NOMO-1 treated with dmso at 0.1 percent for 144 hours (cell line): ENCODE results near the gene C4BPB.

Experiments
- DNase-seq: peaks from one replicate; lab custom pipeline; 2025; ENCODE audit not compliant: unreplicated experiment; lab: John Stamatoyannopoulos, UW

C4BPB gene

GRCh38 chr1:207084232-207084631, 4.4 kb upstream of the C4BPB start:
- no peak for DNase-seq

- peak; percentile 7 for DNase-seq
Measured at GRCh38 chr1:207084701-207085180, 3.9 kb upstream of the C4BPB start.

- no peak for DNase-seq
Measured at GRCh38 chr1:207085887-207086286, 2.8 kb upstream of the C4BPB start.

GRCh38 chr1:207088161-207088560, 499 bp upstream of the C4BPB start:
- no peak for DNase-seq

- no peak for DNase-seq
Measured at GRCh38 chr1:207089627-207090355, 1.1 kb downstream of the C4BPB start.

- DNase-seq, result no peak
Measured at GRCh38 chr1:207091200-207091908, 2.7 kb downstream of the C4BPB start.

GRCh38 chr1:207093944-207094343, 5.3 kb downstream of the C4BPB start:
- DNase-seq, result no peak

GRCh38 chr1:207097871-207098324, 9.2 kb downstream of the C4BPB start:
- DNase-seq, result no peak

- no peak for DNase-seq
Measured at GRCh38 chr1:207101720-207102119, 13.1 kb downstream of the C4BPB start.

GRCh38 chr1:207102146-207102545, 13.5 kb downstream of the C4BPB start:
- DNase-seq, result no peak

GRCh38 chr1:207102659-207103058, 14.0 kb downstream of the C4BPB start:
- DNase-seq, result no peak

- DNase-seq, result peak; percentile 84
Measured at GRCh38 chr1:207103892-207104373, 15.3 kb downstream of the C4BPB start, which contains the start of gene C4BPA. TSS of gene C4BPA (plus strand) at chr1:207104233. CDS start at chr1:207113026, 8,793 bp downstream.

- DNase-seq, result no peak
Measured at GRCh38 chr1:207109004-207109403, 20.3 kb downstream of the C4BPB start.

- DNase-seq, result no peak
Measured at GRCh38 chr1:207112616-207113296, 24.1 kb downstream of the C4BPB start.

GRCh38 chr1:207115269-207115668, 26.6 kb downstream of the C4BPB start:
- no peak for DNase-seq

GRCh38 chr1:207124389-207124788, 35.7 kb downstream of the C4BPB start:
- DNase-seq, result no peak

GRCh38 chr1:207128336-207128921, 39.8 kb downstream of the C4BPB start:
- DNase-seq, result no peak

GRCh38 chr1:207129053-207129452, 40.4 kb downstream of the C4BPB start:
- no peak for DNase-seq

GRCh38 chr1:207130252-207131036, 41.8 kb downstream of the C4BPB start:
- no peak for DNase-seq

GRCh38 chr1:207131163-207131562, 42.5 kb downstream of the C4BPB start:
- DNase-seq, result no peak
